ENCODE data around the gene CDC42EP1. TPM values are rescaled to one million over a fixed set of nuclear protein-coding genes. Genes with fewer than 3 reads are reported as not detected.
A peak's percentile ranks its signal among the peaks of the same experiment; 100 is the strongest.

CDC42EP1 gene
- total and polyA plus RNA-seq, 2 experiments from 2014 or later, result 7.7 to 10.2 TPM

- peak overlapping the region; percentile 2 for H2AFZ ChIP-seq
- DNase-seq (ENCODE audit: low spot score), result no peak
- no peak overlapping the region for H3K4me3 Mint-ChIP-seq
- peaks cover 8% of the 10 kb centered on the region for H3K4me1 ChIP-seq (ENCODE audit: insufficient read depth)
- H3K36me3 ChIP-seq (ENCODE audit: insufficient read depth), result no peaks in the 10 kb centered on the region
- H3K4me2 ChIP-seq, result no peak overlapping the region
- no peaks in the 10 kb centered on the region for H3K9me2 ChIP-seq (ENCODE audit: insufficient read depth)
- no peaks in the 10 kb centered on the region for H3K9me3 Mint-ChIP-seq
- no peak for ATAC-seq
- H3K27me3 Mint-ChIP-seq (ENCODE audit: insufficient read depth, low read depth, poor library complexity), result peaks cover 10% of the 10 kb centered on the region
- no peaks in the 10 kb centered on the region for H3K79me2 ChIP-seq (replicated peaks; ENCODE audit: insufficient read depth)
- H3F3A ChIP-seq (replicated peaks; ENCODE audit: low read depth), result no peaks in the 10 kb centered on the region
- no peak overlapping the region for H3K27ac Mint-ChIP-seq
- no peaks in the 10 kb centered on the region for H3K36me3 Mint-ChIP-seq (ENCODE audit: low read depth)
- H3K27ac ChIP-seq (ENCODE audit: low read depth), result no peak overlapping the region
- H3K4me3 ChIP-seq, result no peak overlapping the region
- no peaks in the 10 kb centered on the region for H4K20me1 ChIP-seq (replicated peaks; ENCODE audit: insufficient read depth)
- TF ChIP-seq CREB1 (CRISPR knock-in tag; IDR thresholded peaks at IDR 0.05; ENCODE audit: low read depth) (no peak), EZH2 (IDR thresholded peaks at IDR 0.05; ENCODE audit: low read depth, unreplicated experiment) (no peak), ETS1 (IDR thresholded peaks at IDR 0.05) (no peak), POLR2AphosphoS5 (IDR thresholded peaks at IDR 0.05; ENCODE audit: low read depth) (no peak), REST (IDR thresholded peaks at IDR 0.05; ENCODE audit: unreplicated experiment) (no peak), ZNF331 (CRISPR knock-in tag; IDR thresholded peaks at IDR 0.05; ENCODE audit: low read depth) (no peak), STAT1 (IDR thresholded peaks at IDR 0.05; ENCODE audit: unreplicated experiment) (no peak), NANOG (IDR thresholded peaks at IDR 0.05; ENCODE audit: borderline replicate concordance) (no peak), JUNB (IDR thresholded peaks at IDR 0.05; ENCODE audit: unreplicated experiment) (no peak), EZH2phosphoT487 (IDR thresholded peaks at IDR 0.05; ENCODE audit: unreplicated experiment) (no peak), ZNF114 (CRISPR knock-in tag; IDR thresholded peaks at IDR 0.05) (no peak), CTCF (conservative IDR thresholded peaks at IDR 0.05; ENCODE audit: low read depth in 2 of 2) (no peak), ZNF462 (CRISPR knock-in tag; IDR thresholded peaks at IDR 0.05) (no peak)
- H3K27me3 ChIP-seq (ENCODE audit: insufficient read depth), result no peaks in the 10 kb centered on the region
- H3K4me1 Mint-ChIP-seq, result peaks cover 12% of the 10 kb centered on the region
Observed at GRCh38 chr22:37588546-37589215, 28.4 kb downstream of the CDC42EP1 start.
